HCT116 (cell line): ENCODE results near the gene NCBP2. TPM values are rescaled to one million over a fixed set of nuclear protein-coding genes. Genes with fewer than 3 reads are reported as not detected.

Experiments used
- ATAC-seq: fragments of 200-7000 bp; cut with Tn5 transposase; 2 replicates; pipeline ENCODE4 v1.9.1; 2020; ENCODE audit warnings: mild to moderate bottlenecking, moderate library complexity
- BruUV-seq: library from RNA; stranded (reverse); fragments of 400-500 nt; replicated peaks from 2 replicates; lab custom pipeline; 2021; lab: Mats Ljungman, UMichigan
- CTCF ChIA-PET: fragments of 300-600 bp; sonication (Branson Sonifier 250); formaldehyde crosslinking; loops from one replicate; lab custom pipeline; 2021; ENCODE audit warnings: antibody characterized with exemption; lab: Charles Lee
- POLR2A ChIA-PET: fragments of 300-600, 350-600 bp; sonication (Branson Sonifier 250); formaldehyde crosslinking; loops from one replicate; lab custom pipeline; 2021; ENCODE audit warnings: antibody characterized with exemption; lab: Charles Lee
- RAD21 ChIA-PET, 2 experiments: fragments of 300-600 bp; sonication (Branson Sonifier 250); formaldehyde crosslinking; loops; one replicate each; lab custom pipeline; 2023; ENCODE audit warnings: low total read pairs in 2 of 2; ENCODE audit not compliant: uncharacterized antibody in 2 of 2, unreplicated experiment in 2 of 2, low non-redundant PET in 1 of 2; lab: Charles Lee
- DNase-seq: peaks from one replicate; pipeline ENCODE4 v3.0.0-alpha.2; 2010; ENCODE audit warnings: low read depth, low spot score
- H2AFZ ChIP-seq: fragments of 200-600 bp; shearing (Covaris generic), sonication (generic); 2 replicates; pipeline ENCODE4 v1.6.1; 2017; ENCODE audit warnings: low read depth, mixed run types, mixed read lengths, antibody characterized with exemption, low read length; ENCODE audit not compliant: poor library complexity, severe bottlenecking
- H3K27ac ChIP-seq: 2 replicates; pipeline ENCODE4 v1.5.1; 2012; ENCODE audit warnings: low read depth, low read length
- H3K27me3 ChIP-seq: fragments of 200-600 bp; sonication (generic); 2 replicates; pipeline ENCODE4 v1.6.1; 2016; ENCODE audit warnings: mixed run types, low read length, mixed read lengths; ENCODE audit not compliant: insufficient read depth
- H3K36me3 ChIP-seq, 2 experiments: fragments of 200-500 bp in 1 of 2; fragments of 200-600 bp in 1 of 2; sonication (Bioruptor generic) in 1 of 2; sonication (generic) in 1 of 2; 2 replicates each; pipeline versions ENCODE4 v1.5.1 to v1.6.1; 2014 to 2016; ENCODE audit warnings: low read length in 2 of 2, inconsistent platforms in 1 of 2, mixed read lengths in 1 of 2, mixed run types in 1 of 2; ENCODE audit not compliant: insufficient read depth in 2 of 2, control insufficient read depth in 1 of 2
- H3K4me1 ChIP-seq, 2 experiments: fragments of 200-600 bp in 1 of 2; sonication (generic) in 1 of 2; 2 replicates each; pipeline versions ENCODE4 v1.5.1 to v1.6.1; 2012 to 2017; ENCODE audit warnings: low read length in 2 of 2, inconsistent platforms in 1 of 2, mild to moderate bottlenecking in 1 of 2, mixed read lengths in 1 of 2, mixed run types in 1 of 2, moderate library complexity in 1 of 2; ENCODE audit not compliant: insufficient read depth in 2 of 2, control insufficient read depth in 1 of 2
- H3K4me2 ChIP-seq: fragments of 200-600 bp; sonication (generic); 2 replicates; pipeline ENCODE4 v1.6.1; 2017; ENCODE audit warnings: mixed run types, low read length, mixed read lengths
- H3K4me3 ChIP-seq, 2 experiments: fragments of 200-600 bp in 1 of 2; sonication (generic) in 1 of 2; replicated peaks in 1 of 2; 2 replicates each; pipeline ENCODE4 v1.5.1; 2011 to 2016; ENCODE audit warnings: low read length in 2 of 2, control low read depth in 1 of 2, low read depth in 1 of 2, mild to moderate bottlenecking in 1 of 2, mixed read lengths in 1 of 2, mixed run types in 1 of 2
- H3K79me2 ChIP-seq: fragments of 200-600 bp; sonication (generic); 2 replicates; pipeline ENCODE4 v1.6.1; 2017; ENCODE audit warnings: mild to moderate bottlenecking, mixed run types, low read length, moderate library complexity, mixed read lengths; ENCODE audit not compliant: insufficient read depth
- H3K9ac ChIP-seq: fragments of 200-600 bp; sonication (generic); 2 replicates; pipeline ENCODE4 v1.6.1; 2016; ENCODE audit warnings: low read length, mixed read lengths
- H3K9me2 ChIP-seq: fragments of 200-600 bp; sonication (generic), shearing (Covaris generic); 2 replicates; pipeline ENCODE4 v1.6.1; 2017; ENCODE audit warnings: mixed run types, mild to moderate bottlenecking, moderate library complexity; ENCODE audit not compliant: insufficient read depth
- H3K9me3 ChIP-seq, 2 experiments: fragments of 200-500 bp in 1 of 2; fragments of 200-600 bp in 1 of 2; sonication (Bioruptor generic) in 1 of 2; sonication (generic) in 1 of 2; 2 replicates each; pipeline ENCODE4 v1.6.1; 2014 to 2017; ENCODE audit warnings: low read length in 2 of 2, mixed read lengths in 2 of 2, inconsistent platforms in 1 of 2, low read depth in 1 of 2, mild to moderate bottlenecking in 1 of 2, mixed run types in 1 of 2, moderate library complexity in 1 of 2; ENCODE audit not compliant: control insufficient read depth in 1 of 2, insufficient read depth in 1 of 2
- H4K20me1 ChIP-seq: fragments of 200-600 bp; sonication (generic), shearing (Covaris generic); 2 replicates; pipeline ENCODE4 v1.6.1; 2017; ENCODE audit warnings: mixed run types, mild to moderate bottlenecking, moderate library complexity; ENCODE audit not compliant: insufficient read depth
- CBX3 ChIP-seq: IDR thresholded peaks from 2 replicates; pipeline ENCODE4 v1.6.1; 2012; ENCODE audit warnings: low read depth
- CEBPB ChIP-seq: IDR thresholded peaks from 2 replicates; pipeline ENCODE4 v1.6.1; 2012; ENCODE audit warnings: low read depth
- ELF1 ChIP-seq: IDR thresholded peaks from 2 replicates; pipeline ENCODE4 v1.6.1; 2012; ENCODE audit warnings: low read depth, borderline replicate concordance
- EZH2 ChIP-seq: fragments of 200-600 bp; sonication (generic); IDR thresholded peaks from 2 replicates; pipeline ENCODE4 v1.6.1; 2017; ENCODE audit warnings: antibody characterized with exemption, mixed run types
- FOSL1 ChIP-seq: IDR thresholded peaks from 2 replicates; pipeline ENCODE4 v1.6.1; 2012; ENCODE audit warnings: low read depth
- JUND ChIP-seq: IDR thresholded peaks from 2 replicates; pipeline ENCODE4 v1.6.1; 2012
- POLR2AphosphoS5 ChIP-seq: IDR thresholded peaks from 2 replicates; pipeline ENCODE4 v1.6.1; 2011; ENCODE audit warnings: mild to moderate bottlenecking, low read depth, low read length, moderate library complexity
- SP1 ChIP-seq: IDR thresholded peaks from 2 replicates; pipeline ENCODE4 v1.6.1; 2012; ENCODE audit warnings: low read depth
- TCF7L2 ChIP-seq: IDR thresholded peaks from 2 replicates; pipeline ENCODE4 v1.7.0; 2011; ENCODE audit warnings: borderline replicate concordance, inconsistent platforms; ENCODE audit not compliant: insufficient read depth, insufficient read length; ENCODE audit errors: extremely low read depth
- YY1 ChIP-seq: IDR thresholded peaks from 2 replicates; pipeline ENCODE4 v1.6.1; 2011; ENCODE audit warnings: low read length, low read depth, moderate library complexity, mild to moderate bottlenecking; ENCODE audit not compliant: insufficient replicate concordance; ENCODE audit errors: extremely low read depth
- ZNF274 ChIP-seq: fragments of 200-500 bp; sonication (Bioruptor generic); IDR thresholded peaks from 2 replicates; pipeline ENCODE4 v1.6.1; 2014; ENCODE audit warnings: mild to moderate bottlenecking, low read depth, low read length, inconsistent platforms
- intact Hi-C: fragments of 100-400 bp; cut with micrococcal nuclease; formaldehyde crosslinking; loops from 2 replicates; pipeline ENCODE4 v1.10.0; 2022
- total RNA-seq: library from RNA; stranded (reverse); gene quantifications from one replicate; pipeline ENCODE4 v1.2.1, GENCODE V29; 2021; ENCODE audit not compliant: unreplicated experiment
- TF ChIP-seq, protein P1 (sequence below), 3 experiments: fragments of 200-600 bp in 1 of 3; sonication (generic) in 1 of 3; IDR thresholded peaks in 2 of 3; conservative IDR thresholded peaks in 1 of 3; 2 replicates each; pipeline ENCODE4 v1.5.1; 2012 to 2017; ENCODE audit warnings: low read depth in 2 of 3, low read length in 2 of 3, antibody characterized with exemption in 1 of 3, borderline replicate concordance in 1 of 3, control low read depth in 1 of 3, mild to moderate bottlenecking in 1 of 3, mixed read lengths in 1 of 3, mixed run types in 1 of 3, moderate library complexity in 1 of 3; ENCODE audit not compliant: insufficient read depth in 1 of 3

The NCBP2 gene
- total RNA-seq, 1 experiment from 2014 or later = 82.4 TPM

DNA sequence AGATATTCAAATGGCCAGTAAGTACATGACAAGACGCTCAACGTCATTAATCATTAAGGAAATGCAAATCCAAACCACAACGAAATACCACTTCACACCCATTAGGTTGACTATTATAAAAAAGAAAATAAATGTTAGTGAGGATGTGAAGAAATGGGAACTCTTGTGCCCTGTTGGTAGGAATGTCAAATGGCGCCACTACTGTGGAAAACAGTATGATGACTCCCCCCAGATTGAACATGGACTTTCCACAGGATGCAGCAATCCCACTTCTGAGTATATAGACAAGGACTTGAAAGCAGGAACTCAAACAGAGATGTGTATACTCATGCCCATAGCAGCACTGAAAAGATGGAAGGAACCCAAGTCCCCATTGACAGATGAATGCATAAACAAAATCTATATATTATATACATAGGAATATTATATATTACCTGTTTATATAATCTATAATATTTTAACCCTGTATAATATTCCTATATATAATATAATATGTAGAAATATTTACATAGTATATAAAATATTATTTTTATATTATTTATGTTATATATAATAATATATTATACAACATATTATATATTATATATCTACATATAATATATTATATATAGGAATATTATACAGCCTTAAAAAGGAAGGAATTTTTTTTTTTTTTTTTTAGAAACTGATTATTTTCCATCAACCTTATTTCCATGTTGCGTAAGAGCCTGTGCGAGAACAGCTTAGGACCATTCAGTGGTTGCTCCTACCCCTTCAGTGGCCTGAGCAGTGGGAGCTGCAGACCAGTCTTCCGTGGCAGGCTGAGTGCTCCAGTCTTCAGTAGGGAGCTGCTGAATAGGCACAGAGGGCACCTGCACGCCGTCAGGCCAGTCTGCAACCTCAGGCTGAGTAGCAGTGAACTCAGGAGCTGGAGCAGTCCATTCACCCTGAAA lies 43.9 kb upstream of the NCBP2 start:
- Histone ChIP-seq H3K27me3 (no peaks in the 10 kb centered on the region), H3K27ac (no peak overlapping the region), H4K20me1 (no peaks in the 10 kb centered on the region), H3K79me2 (no peaks in the 10 kb centered on the region), H3K9me3 (peaks cover 3 to 5% of the 10 kb centered on the region in 2 experiments; a peak in 1 of 4 replicates), H3K4me2 (no peak overlapping the region), H3K4me3 (no peak overlapping the region), H3K4me1 (peaks cover 0 to 4% of the 10 kb centered on the region in 2 experiments; a peak in 1 of 4 replicates)
- CTCF ChIA-PET = no interaction called here
- TF ChIP-seq POLR2AphosphoS5 = no peak
- TF ChIP-seq, protein P1, sequence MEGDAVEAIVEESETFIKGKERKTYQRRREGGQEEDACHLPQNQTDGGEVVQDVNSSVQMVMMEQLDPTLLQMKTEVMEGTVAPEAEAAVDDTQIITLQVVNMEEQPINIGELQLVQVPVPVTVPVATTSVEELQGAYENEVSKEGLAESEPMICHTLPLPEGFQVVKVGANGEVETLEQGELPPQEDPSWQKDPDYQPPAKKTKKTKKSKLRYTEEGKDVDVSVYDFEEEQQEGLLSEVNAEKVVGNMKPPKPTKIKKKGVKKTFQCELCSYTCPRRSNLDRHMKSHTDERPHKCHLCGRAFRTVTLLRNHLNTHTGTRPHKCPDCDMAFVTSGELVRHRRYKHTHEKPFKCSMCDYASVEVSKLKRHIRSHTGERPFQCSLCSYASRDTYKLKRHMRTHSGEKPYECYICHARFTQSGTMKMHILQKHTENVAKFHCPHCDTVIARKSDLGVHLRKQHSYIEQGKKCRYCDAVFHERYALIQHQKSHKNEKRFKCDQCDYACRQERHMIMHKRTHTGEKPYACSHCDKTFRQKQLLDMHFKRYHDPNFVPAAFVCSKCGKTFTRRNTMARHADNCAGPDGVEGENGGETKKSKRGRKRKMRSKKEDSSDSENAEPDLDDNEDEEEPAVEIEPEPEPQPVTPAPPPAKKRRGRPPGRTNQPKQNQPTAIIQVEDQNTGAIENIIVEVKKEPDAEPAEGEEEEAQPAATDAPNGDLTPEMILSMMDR (IDR thresholded peaks at IDR 0.05 in 2 of 3, conservative IDR thresholded peaks at IDR 0.05 in 1 of 3; ENCODE audit: borderline replicate concordance in 1 of 3, insufficient read depth in 1 of 3, low read depth in 2 of 3, low read length in 2 of 3) = peak in 1 of 3 experiments; percentile 33; a peak in 2 of 6 replicates
- TF ChIP-seq, all 23 proteins: peak for 1
- intact Hi-C loops = no loop called here
- no peak for ATAC-seq
- no peak for DNase-seq
- Histone ChIP-seq H3K9ac (no peak overlapping the region), H3K9me2 (no peaks in the 10 kb centered on the region), H3K36me3 (no peaks in the 10 kb centered on the region), H2AFZ (no peak overlapping the region)
- POLR2A ChIA-PET = no interaction called here
- no TSS peak for BruUV-seq
- RAD21 ChIA-PET = no interaction called here

DNA sequence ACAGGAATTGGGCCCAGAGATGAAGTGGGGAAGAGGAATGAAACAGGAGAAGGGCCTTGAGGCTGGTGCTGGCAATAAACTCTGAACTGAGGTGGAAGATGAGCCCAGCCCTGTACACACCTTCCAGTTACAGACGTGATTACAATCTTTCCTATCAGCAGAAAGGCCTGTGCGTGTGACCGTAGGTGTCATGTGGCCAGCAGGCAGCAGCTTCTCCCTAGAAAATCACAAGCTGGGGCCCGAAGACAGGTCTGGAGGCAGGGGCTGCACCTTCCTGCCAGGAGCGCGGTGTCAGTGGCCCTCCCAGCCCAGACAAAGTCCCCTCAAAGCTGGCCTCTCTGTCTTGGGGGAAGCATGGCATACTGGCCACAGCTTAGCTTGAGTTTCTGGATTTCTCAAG lies 43.0 kb upstream of the NCBP2 start:
- H2AFZ ChIP-seq = no peak overlapping the region
- no peak overlapping the region for H3K4me2 ChIP-seq
- no peaks in the 10 kb centered on the region for H3K36me3 ChIP-seq
- ChIA-PET POLR2A (no interaction called here), RAD21 (no interaction called here), CTCF (no interaction called here)
- no peak overlapping the region for H3K9ac ChIP-seq
- intact Hi-C loops = no loop called here
- no peak for TF ChIP-seq CEBPB
- no peak for TF ChIP-seq YY1
- no peak for TF ChIP-seq TCF7L2
- no peak for TF ChIP-seq ELF1
- TF ChIP-seq POLR2AphosphoS5 = no peak
- no peak for TF ChIP-seq JUND
- TF ChIP-seq, protein P1 (IDR thresholded peaks at IDR 0.05 in 2 of 3, conservative IDR thresholded peaks at IDR 0.05 in 1 of 3; ENCODE audit: borderline replicate concordance in 1 of 3, insufficient read depth in 1 of 3, low read depth in 2 of 3, low read length in 2 of 3) = no peak
- no peak for TF ChIP-seq EZH2
- no peak for TF ChIP-seq CBX3
- no peak for TF ChIP-seq FOSL1
- no peak for TF ChIP-seq ZNF274
- TF ChIP-seq SP1 = no peak
- no peak overlapping the region for H3K27ac ChIP-seq
- BruUV-seq = no TSS peak
- no peak overlapping the region for H3K4me3 ChIP-seq
- no peak for ATAC-seq
- no peaks in the 10 kb centered on the region for H3K9me2 ChIP-seq
- H3K9me3 ChIP-seq = peaks cover 3 to 5% of the 10 kb centered on the region in 2 experiments; a peak in 1 of 4 replicates
- no peak for DNase-seq
- peaks cover 0 to 4% of the 10 kb centered on the region in 2 experiments; a peak in 1 of 4 replicates for H3K4me1 ChIP-seq
- H3K27me3 ChIP-seq = no peaks in the 10 kb centered on the region
- H4K20me1 ChIP-seq = no peaks in the 10 kb centered on the region
- H3K79me2 ChIP-seq = no peaks in the 10 kb centered on the region
